Measurements from ENCODE around the gene MTUS2.

Gene MTUS2

DNA sequence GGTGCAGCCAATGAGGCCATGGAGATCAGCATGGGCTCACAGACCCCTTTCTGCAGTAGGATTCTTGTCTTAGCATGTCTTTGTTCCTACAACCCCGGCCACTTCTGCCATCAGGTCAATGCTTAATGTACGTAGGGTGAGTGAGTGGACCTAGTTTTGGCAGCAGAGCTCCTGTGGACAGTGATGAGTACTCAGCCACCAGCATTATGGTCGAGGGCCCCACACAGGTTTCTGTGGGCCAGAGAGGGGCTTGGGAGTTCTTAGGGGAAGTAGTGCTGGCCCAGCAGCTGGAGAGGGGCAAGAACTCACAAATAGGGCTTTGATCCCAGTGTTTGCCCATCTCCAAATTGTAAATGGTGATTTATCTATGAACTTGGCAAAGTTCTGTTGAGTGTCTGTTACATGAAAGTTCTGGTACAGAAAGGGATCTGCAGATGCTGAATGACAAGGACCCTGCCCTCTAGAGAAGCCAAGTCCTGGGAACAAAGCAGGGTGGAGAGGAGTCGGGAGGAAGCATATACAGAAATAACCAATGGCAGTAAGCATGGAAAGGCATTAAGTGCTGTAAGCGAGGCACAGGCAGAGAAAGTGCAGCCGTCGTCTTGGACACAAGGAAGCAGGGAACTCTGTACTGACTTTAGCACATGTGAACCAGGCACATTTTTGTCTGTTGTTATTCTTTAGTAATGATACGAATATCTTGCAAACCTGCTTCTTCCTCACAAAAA lies 185.1 kb downstream of the MTUS2 start:
- TF ChIP-seq, protein P1, sequence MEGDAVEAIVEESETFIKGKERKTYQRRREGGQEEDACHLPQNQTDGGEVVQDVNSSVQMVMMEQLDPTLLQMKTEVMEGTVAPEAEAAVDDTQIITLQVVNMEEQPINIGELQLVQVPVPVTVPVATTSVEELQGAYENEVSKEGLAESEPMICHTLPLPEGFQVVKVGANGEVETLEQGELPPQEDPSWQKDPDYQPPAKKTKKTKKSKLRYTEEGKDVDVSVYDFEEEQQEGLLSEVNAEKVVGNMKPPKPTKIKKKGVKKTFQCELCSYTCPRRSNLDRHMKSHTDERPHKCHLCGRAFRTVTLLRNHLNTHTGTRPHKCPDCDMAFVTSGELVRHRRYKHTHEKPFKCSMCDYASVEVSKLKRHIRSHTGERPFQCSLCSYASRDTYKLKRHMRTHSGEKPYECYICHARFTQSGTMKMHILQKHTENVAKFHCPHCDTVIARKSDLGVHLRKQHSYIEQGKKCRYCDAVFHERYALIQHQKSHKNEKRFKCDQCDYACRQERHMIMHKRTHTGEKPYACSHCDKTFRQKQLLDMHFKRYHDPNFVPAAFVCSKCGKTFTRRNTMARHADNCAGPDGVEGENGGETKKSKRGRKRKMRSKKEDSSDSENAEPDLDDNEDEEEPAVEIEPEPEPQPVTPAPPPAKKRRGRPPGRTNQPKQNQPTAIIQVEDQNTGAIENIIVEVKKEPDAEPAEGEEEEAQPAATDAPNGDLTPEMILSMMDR (IDR thresholded peaks at IDR 0.05; ENCODE audit: low read depth, low read length): no peak
- DNase-seq: no peak
- Histone ChIP-seq H3K36me3 (no peaks in the 10 kb centered on the region), H3K27me3 (peaks cover 43% of the 10 kb centered on the region), H3K4me3 (ENCODE audit: low read depth, low read length) (no peak overlapping the region), H3K9me3 (no peaks in the 10 kb centered on the region), H3K4me1 (no peaks in the 10 kb centered on the region)

DNA sequence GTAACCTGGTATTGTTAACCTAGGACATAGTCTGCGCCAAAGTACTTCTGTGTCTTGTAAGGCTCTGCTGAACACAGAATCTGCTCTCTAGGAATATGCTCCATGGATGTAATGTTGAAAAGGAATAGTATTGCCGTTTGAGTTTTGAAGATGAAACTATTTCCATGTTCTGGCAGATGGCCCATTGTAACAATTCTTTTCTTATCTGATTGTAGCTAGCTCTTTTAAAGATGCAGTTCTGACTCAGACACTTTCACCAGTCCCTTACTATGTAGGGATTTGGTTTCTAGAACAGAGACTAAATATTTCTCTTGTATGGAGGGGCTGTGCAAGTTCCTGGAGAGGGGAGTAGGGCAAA lies 185.6 kb downstream of the MTUS2 start:
- TF ChIP-seq, protein P1 (IDR thresholded peaks at IDR 0.05; ENCODE audit: low read depth, low read length): no peak
- Histone ChIP-seq H3K9me3 (no peaks in the 10 kb centered on the region), H3K27me3 (peaks cover 43% of the 10 kb centered on the region), H3K4me3 (ENCODE audit: low read depth, low read length) (no peak overlapping the region), H3K36me3 (no peaks in the 10 kb centered on the region), H3K4me1 (no peaks in the 10 kb centered on the region)
- DNase-seq: no peak

DNA sequence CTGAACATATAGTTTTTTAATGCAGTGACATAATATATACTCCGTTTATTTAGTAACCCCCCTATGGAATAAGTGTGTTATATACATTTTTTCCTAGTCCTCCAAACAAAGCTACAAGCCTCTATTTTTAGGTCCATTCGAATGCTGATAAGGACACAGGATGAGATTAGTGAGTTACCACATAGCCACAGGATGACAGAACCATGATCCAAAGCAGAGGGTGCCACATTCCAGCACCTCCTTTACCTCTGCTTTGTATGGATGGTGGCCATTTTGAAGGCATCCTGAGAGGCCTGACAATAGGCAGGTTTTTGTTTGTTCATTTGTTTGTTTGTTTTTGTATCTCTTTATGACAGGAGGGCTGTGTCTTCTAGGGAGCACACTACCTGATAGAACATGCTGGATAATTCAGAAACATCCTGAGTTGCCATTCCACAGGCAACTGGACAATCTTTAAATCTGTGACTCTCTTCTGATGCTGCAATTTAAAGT lies 186.3 kb downstream of the MTUS2 start:
- H3K27me3 ChIP-seq: peaks cover 43% of the 10 kb centered on the region
- H3K36me3 ChIP-seq: no peaks in the 10 kb centered on the region
- DNase-seq: no peak
- no peaks in the 10 kb centered on the region for H3K4me1 ChIP-seq
- H3K9me3 ChIP-seq: no peaks in the 10 kb centered on the region
- no peak overlapping the region for H3K4me3 ChIP-seq (ENCODE audit: low read depth, low read length)
- TF ChIP-seq, protein P1 (IDR thresholded peaks at IDR 0.05; ENCODE audit: low read depth, low read length): no peak

DNA sequence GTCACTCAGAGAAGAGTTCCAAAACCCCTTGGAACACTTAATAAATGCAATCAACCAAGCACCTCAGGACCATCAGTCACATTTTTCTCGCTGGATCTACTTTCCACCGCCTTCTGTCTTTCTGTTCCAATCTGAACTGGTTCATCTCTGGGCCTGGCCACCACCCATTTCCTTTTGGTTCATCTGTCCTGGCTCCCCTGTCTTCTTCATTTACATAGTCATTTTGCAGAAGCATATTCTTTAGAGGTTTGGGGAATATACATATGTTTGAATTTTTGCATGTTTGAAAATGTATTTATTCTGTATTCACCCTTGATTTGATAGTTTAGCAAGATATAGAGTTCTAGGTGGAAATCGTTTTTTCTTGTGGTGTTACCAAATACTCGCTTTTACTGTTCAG lies 188.2 kb downstream of the MTUS2 start:
- Histone ChIP-seq H3K27me3 (peaks cover 40% of the 10 kb centered on the region), H3K4me3 (ENCODE audit: low read depth, low read length) (no peak overlapping the region), H3K36me3 (no peaks in the 10 kb centered on the region), H3K4me1 (no peaks in the 10 kb centered on the region), H3K9me3 (no peaks in the 10 kb centered on the region)
- no peak for DNase-seq
- TF ChIP-seq, protein P1 (IDR thresholded peaks at IDR 0.05; ENCODE audit: low read depth, low read length): no peak

DNA sequence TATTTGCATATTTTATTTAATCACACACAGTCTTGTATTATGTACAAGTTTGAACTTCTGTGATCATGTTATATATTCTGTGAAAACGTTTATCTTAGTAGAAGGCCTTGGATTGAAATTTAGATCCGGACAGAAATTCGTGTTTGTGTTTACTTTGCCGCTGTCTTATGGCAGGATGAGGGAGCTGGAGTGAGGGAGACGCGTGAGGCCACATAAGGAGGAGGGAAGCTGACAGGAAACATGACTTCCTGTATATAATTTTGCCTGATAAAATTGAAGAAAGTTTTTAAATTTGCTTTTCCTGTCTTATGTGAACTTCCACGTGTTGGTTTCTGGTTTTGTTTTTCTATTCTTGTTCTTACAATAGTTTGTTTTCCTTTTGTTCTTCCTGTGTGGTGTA lies 200.2 kb downstream of the MTUS2 start:
- TF ChIP-seq, protein P1 (IDR thresholded peaks at IDR 0.05; ENCODE audit: low read depth, low read length): no peak
- no peaks in the 10 kb centered on the region for H3K4me1 ChIP-seq
- no peaks in the 10 kb centered on the region for H3K36me3 ChIP-seq
- no peak overlapping the region for H3K4me3 ChIP-seq (ENCODE audit: low read depth, low read length)
- DNase-seq: no peak
- H3K9me3 ChIP-seq: no peaks in the 10 kb centered on the region
- H3K27me3 ChIP-seq: peaks cover 10% of the 10 kb centered on the region

DNA sequence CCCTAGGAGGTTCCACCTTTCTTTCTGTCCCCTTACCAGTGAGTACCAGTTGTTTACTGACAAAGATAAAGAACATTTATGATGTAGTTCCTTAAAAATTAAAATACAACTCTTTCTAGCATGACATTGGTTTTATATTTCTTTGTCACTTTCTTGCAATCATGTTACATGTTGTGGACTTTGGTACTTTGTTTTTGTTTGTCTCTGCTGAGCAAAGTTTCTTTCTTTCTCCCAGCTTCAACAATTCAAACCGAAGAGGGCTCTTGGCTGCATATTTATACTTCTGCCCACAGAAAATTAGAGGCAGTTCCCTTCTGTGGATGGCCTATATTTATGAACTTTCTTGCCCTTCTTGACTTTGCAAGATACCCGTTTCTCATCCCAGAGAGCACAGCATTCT lies 201.2 kb downstream of the MTUS2 start:
- no peaks in the 10 kb centered on the region for H3K9me3 ChIP-seq
- TF ChIP-seq, protein P1 (IDR thresholded peaks at IDR 0.05; ENCODE audit: low read depth, low read length): no peak
- no peaks in the 10 kb centered on the region for H3K36me3 ChIP-seq
- no peak for DNase-seq
- H3K4me3 ChIP-seq (ENCODE audit: low read depth, low read length): no peak overlapping the region
- peaks cover 5% of the 10 kb centered on the region for H3K27me3 ChIP-seq
- H3K4me1 ChIP-seq: no peaks in the 10 kb centered on the region

Data from BE2C (cell line).